Panc1 (cell line): Measurements from ENCODE around the gene RAC2. TPM values are rescaled to one million over a fixed set of nuclear protein-coding genes. Genes with fewer than 3 reads are reported as not detected.

Source experiments
- ATAC-seq: fragments of 200-7000 bp; cut with Tn5 transposase; 2 replicates; pipeline ENCODE4 v1.9.1; 2020; ENCODE audit warnings: mild to moderate bottlenecking, moderate library complexity
- BruUV-seq: library from RNA; stranded (reverse); fragments of 400-500 nt; replicated peaks from 2 replicates; lab custom pipeline; 2021; lab: Mats Ljungman, UMichigan
- CTCF ChIA-PET: fragments of 300-600 bp; sonication (Branson Sonifier 250); formaldehyde crosslinking; loops from one replicate; lab custom pipeline; 2022; ENCODE audit warnings: antibody characterized with exemption; lab: Charles Lee
- POLR2A ChIA-PET: fragments of 300-600 bp; sonication (Branson Sonifier 250); formaldehyde crosslinking; loops from one replicate; lab custom pipeline; 2022; ENCODE audit warnings: antibody characterized with exemption; lab: Charles Lee
- DNase-seq: peaks from one replicate; pipeline ENCODE4 v3.0.0-alpha.2; 2010; ENCODE audit warnings: low read depth, low spot score
- H3K27ac ChIP-seq: 2 replicates; pipeline ENCODE4 v1.5.1; 2011; ENCODE audit warnings: mild to moderate bottlenecking, low read length, inconsistent platforms
- H3K27me3 ChIP-seq: fragments of 200-500 bp; sonication (Bioruptor generic); 2 replicates; pipeline ENCODE4 v1.6.0; 2014; ENCODE audit warnings: low read length, inconsistent platforms; ENCODE audit not compliant: control insufficient read depth, insufficient read depth
- H3K36me3 ChIP-seq: fragments of 200-500 bp; sonication (Bioruptor generic); 2 replicates; pipeline ENCODE4 v1.5.1; 2014; ENCODE audit warnings: inconsistent platforms, mild to moderate bottlenecking, low read length, moderate library complexity; ENCODE audit not compliant: control insufficient read depth, insufficient read depth
- H3K4me1 ChIP-seq: 2 replicates; pipeline ENCODE4 v1.5.1; 2011; ENCODE audit warnings: inconsistent platforms, mild to moderate bottlenecking, low read length, moderate library complexity; ENCODE audit not compliant: control insufficient read depth, insufficient read depth
- H3K4me3 ChIP-seq, 2 experiments: 2 replicates each; pipeline ENCODE4 v1.5.1; 2011 to 2012; ENCODE audit warnings: low read depth in 2 of 2, low read length in 2 of 2, mild to moderate bottlenecking in 2 of 2, inconsistent platforms in 1 of 2, moderate library complexity in 1 of 2
- H3K9me3 ChIP-seq: fragments of 200-500 bp; sonication (Bioruptor generic); 2 replicates; pipeline ENCODE4 v1.5.1; 2014; ENCODE audit warnings: low read depth, mild to moderate bottlenecking, inconsistent platforms, low read length, moderate library complexity; ENCODE audit not compliant: control insufficient read depth, insufficient read depth
- CTCF ChIP-seq: fragments of 450-650 bp; IDR thresholded peaks from 2 replicates; pipeline ENCODE4 v1.5.1; 2017; ENCODE audit warnings: mild to moderate bottlenecking
- POLR2AphosphoS5 ChIP-seq: IDR thresholded peaks from 2 replicates; pipeline ENCODE4 v1.6.1; 2012; ENCODE audit warnings: mild to moderate bottlenecking, low read depth, low read length, moderate library complexity
- REST ChIP-seq, 2 experiments: IDR thresholded peaks; 2 replicates each; pipeline ENCODE4 v1.6.1; 2011 to 2012; ENCODE audit warnings: low read depth in 2 of 2, control low read depth in 1 of 2, low read length in 1 of 2, mild to moderate bottlenecking in 1 of 2, moderate library complexity in 1 of 2; ENCODE audit not compliant: insufficient read depth in 1 of 2
- SIN3A ChIP-seq: IDR thresholded peaks from 2 replicates; pipeline ENCODE4 v1.6.1; 2012; ENCODE audit warnings: low read depth, mild to moderate bottlenecking, low read length, moderate library complexity, borderline replicate concordance; ENCODE audit not compliant: insufficient read depth
- TCF7L2 ChIP-seq: IDR thresholded peaks from 2 replicates; pipeline ENCODE4 v1.6.1; 2011; ENCODE audit warnings: mild to moderate bottlenecking, low read depth, low read length, inconsistent platforms
- in situ Hi-C: cut with HindIII; loops from 2 replicates; pipeline ENCODE4 v1.10.0; 2016; ENCODE audit warnings: low sequenced_read_pairs, low pct_unique_long_range_greater_than_20kb
- intact Hi-C: fragments of 100-400 bp; cut with micrococcal nuclease; formaldehyde crosslinking; loops from one replicate; pipeline ENCODE4 v1.10.0; 2022; ENCODE audit not compliant: unreplicated experiment
- total RNA-seq: library from RNA; stranded (reverse); gene quantifications from one replicate; pipeline ENCODE4 v1.2.1, GENCODE V29; 2021; ENCODE audit not compliant: unreplicated experiment

Gene RAC2
- total RNA-seq, 1 experiment from 2014 or later = 1.5 TPM

GRCh38 chr22:37275134-37275533 lies 31.1 kb upstream of the RAC2 start:
- TF ChIP-seq POLR2AphosphoS5 = no peak
- no peak for TF ChIP-seq TCF7L2
- TF ChIP-seq CTCF = no peak
- TF ChIP-seq REST (IDR thresholded peaks at IDR 0.05; ENCODE audit: insufficient read depth in 1 of 2, low read depth in 2 of 2, low read length in 1 of 2) = no peak
- TF ChIP-seq SIN3A = no peak
- DNase-seq (no peak), ATAC-seq (no peak)
- Histone ChIP-seq H3K4me1 (no peaks in the 10 kb centered on the region), H3K4me3 (no peak overlapping the region), H3K27ac (no peak overlapping the region), H3K27me3 (no peaks in the 10 kb centered on the region), H3K36me3 (no peaks in the 10 kb centered on the region), H3K9me3 (no peaks in the 10 kb centered on the region)
- in situ Hi-C loops = no loop called here
- intact Hi-C loops = no loop called here
- ChIA-PET CTCF (no interaction called here), POLR2A (no interaction called here)
- no TSS peak for BruUV-seq

- TF ChIP-seq REST (IDR thresholded peaks at IDR 0.05; ENCODE audit: insufficient read depth in 1 of 2, low read depth in 2 of 2, low read length in 1 of 2) (no peak), SIN3A (no peak), TCF7L2 (no peak), CTCF (no peak), POLR2AphosphoS5 (no peak)
- Histone ChIP-seq H3K27ac (no peak overlapping the region), H3K4me1 (no peaks in the 10 kb centered on the region), H3K36me3 (no peaks in the 10 kb centered on the region), H3K4me3 (no peak overlapping the region), H3K9me3 (no peaks in the 10 kb centered on the region), H3K27me3 (no peaks in the 10 kb centered on the region)
- ChIA-PET POLR2A (no interaction called here), CTCF (no interaction called here)
- intact Hi-C loops = no loop called here
- ATAC-seq (no peak), DNase-seq (no peak)
- in situ Hi-C loops = no loop called here
- no TSS peak for BruUV-seq
Observed at GRCh38 chr22:37274380-37274862, 30.4 kb upstream of the RAC2 start.
